K562 (cell line): ENCODE data around the gene KIF3A. TPM values are rescaled to one million over a fixed set of nuclear protein-coding genes. Genes with fewer than 3 reads are reported as not detected.

Experiments
- BCOR ChIP-seq: fragments of 450-650 bp; IDR thresholded peaks from 2 replicates; pipeline ENCODE4 v1.6.1; 2016
- CUX1 ChIP-seq: fragments of 200-800 bp; sonication (Bioruptor generic); IDR thresholded peaks from 2 replicates; pipeline ENCODE4 v1.6.1; 2016; ENCODE audit warnings: missing genetic modification characterization, missing compliant biosample characterization
- FOXK2 ChIP-seq, 2 experiments: fragments of 450-650 bp; IDR thresholded peaks in 1 of 2; conservative IDR thresholded peaks in 1 of 2; 2 replicates each; pipeline ENCODE4 v1.6.1; 2016; ENCODE audit warnings: low read depth in 2 of 2, mild to moderate bottlenecking in 1 of 2
- HINFP ChIP-seq: fragments of 450-650 bp; conservative IDR thresholded peaks from 2 replicates; pipeline ENCODE4 v1.6.1; 2016; ENCODE audit warnings: missing genetic modification characterization, low read depth, mild to moderate bottlenecking, control low read depth, missing compliant biosample characterization
- KLF1 ChIP-seq: fragments of 450-650 bp; IDR thresholded peaks from 2 replicates; pipeline ENCODE4 v1.6.1; 2016; ENCODE audit warnings: missing genetic modification characterization, missing compliant biosample characterization
- MAZ ChIP-seq, 2 experiments: fragments of 450-650 bp in 1 of 2; sonication (generic) in 1 of 2; formaldehyde crosslinking; IDR thresholded peaks in 1 of 2; conservative IDR thresholded peaks in 1 of 2; 2 replicates each; pipeline versions ENCODE4 v1.4.0 to v1.5.0; 2020; ENCODE audit warnings: mild to moderate bottlenecking in 1 of 2, missing genetic modification reagents in 1 of 2
- MITF ChIP-seq: IDR thresholded peaks from 2 replicates; pipeline ENCODE4 v1.6.1; 2014; ENCODE audit warnings: antibody characterized with exemption
- NFE2L1 ChIP-seq: fragments of 450-650 bp; IDR thresholded peaks from 2 replicates; pipeline ENCODE4 v1.6.1; 2016; ENCODE audit warnings: missing genetic modification characterization, low read depth, mild to moderate bottlenecking, missing compliant biosample characterization, moderate library complexity, borderline replicate concordance
- ZNF197 ChIP-seq: fragments of 200-800 bp; sonication (Bioruptor generic); IDR thresholded peaks from 2 replicates; pipeline ENCODE4 v1.6.1; 2016; ENCODE audit warnings: low read depth, missing genetic modification characterization, missing compliant biosample characterization
- ZNF253 ChIP-seq: fragments of 250-450 bp; sonication (Bioruptor Pico); conservative IDR thresholded peaks from 2 replicates; pipeline ENCODE4 v1.6.1; 2021; ENCODE audit warnings: mild to moderate bottlenecking
- ZNF277 ChIP-seq: fragments of 250-450 bp; sonication (Bioruptor Pico); IDR thresholded peaks from 2 replicates; pipeline ENCODE4 v1.8.0; 2022; ENCODE audit warnings: inconsistent platforms, mild to moderate bottlenecking, moderate library complexity, borderline replicate concordance
- ZNF311 ChIP-seq: fragments of 250-450 bp; sonication (Bioruptor Pico); IDR thresholded peaks from 2 replicates; pipeline ENCODE4 v1.4.0; 2020; ENCODE audit warnings: mild to moderate bottlenecking, moderate library complexity
- ZNF79 ChIP-seq: fragments of 250-450 bp; sonication (Bioruptor Pico); IDR thresholded peaks from 2 replicates; pipeline ENCODE4 v1.4.0; 2020; ENCODE audit warnings: low read depth, mild to moderate bottlenecking, moderate library complexity
- ZNF830 ChIP-seq: fragments of 250-450 bp; sonication (Bioruptor Pico); IDR thresholded peaks from 2 replicates; pipeline ENCODE4 v1.5.0; 2021; ENCODE audit warnings: mild to moderate bottlenecking
- polyA plus RNA-seq, 8 experiments: library from polyadenylated mRNA; depleted of rRNA in 4 of 8; stranded (reverse) in 5 of 8; unstranded in 3 of 8; fragments of >200 nt; fragmentation: Nextera tagmentation in 2 of 8; fragmentation: Illumina TruSeq in 1 of 8; extraction: Ambion mirVana in 2 of 8; extraction: Trizol in 1 of 8; gene quantifications; 2 replicates each; pipeline versions ENCODE4 v1.2.1 to v1.2.3, GENCODE V29; 2011 to 2014; ENCODE audit warnings: inconsistent platforms in 1 of 8, missing spikeins in 1 of 8
- total RNA-seq, 7 experiments: library from RNA; depleted of rRNA in 6 of 7; stranded (reverse); fragments of >200 nt in 6 of 7; fragmentation: Illumina TruSeq in 2 of 7; extraction: Trizol in 2 of 7; gene quantifications; 2 replicates each; pipeline versions ENCODE4 v1.2.1 to v1.2.3, GENCODE V29; 2011 to 2021; ENCODE audit warnings: low replicate concordance in 1 of 7

The KIF3A gene
- total and polyA plus RNA-seq, 9 of the 15 experiments (the other 6 are each of a cell fraction or from before 2014, with no cell fraction given): 1.5 to 7.8 (median 6.0) TPM

GRCh38 chr5:132777209-132778069 lies 40.1 kb upstream of the KIF3A start, which contains the start of gene SEPTIN8 (continued):
- TF ChIP-seq KLF1 (tag) (no peak), ZNF253 (CRISPR knock-in tag) (no peak), BCOR (no peak), NFE2L1 (tag) (no peak), ZNF197 (CRISPR knock-in tag) (no peak), HINFP (tag) (no peak), MAZ (CRISPR knock-in tag; conservative IDR thresholded peaks at IDR 0.05 in 1 of 2, IDR thresholded peaks at IDR 0.05 in 1 of 2) (0 out of 4 replicates have a peak, but pooled peaks of 1 of the 2 experiments have one; percentile 56), CUX1 (peak; percentile 35; the same call in 1 of the 2 replicates), ZNF79 (CRISPR knock-in tag) (no peak), ZNF277 (CRISPR knock-in tag) (no peak), ZNF311 (CRISPR knock-in tag) (no peak), FOXK2 (conservative IDR thresholded peaks at IDR 0.05 in 1 of 2, IDR thresholded peaks at IDR 0.05 in 1 of 2; ENCODE audit: low read depth in 2 of 2) (no peak), MITF (no peak), ZNF830 (no peak)
